HEK293 (cell line): ENCODE data around the gene OR10AD1.

ENCODE experiments used
- CTCF ChIA-PET: fragments of 350-600 bp; formaldehyde crosslinking; extraction: SDS; loops from one replicate; lab custom pipeline; 2021; ENCODE audit warnings: antibody characterized with exemption; lab: Yijun Ruan, JAX
- POLR2A ChIA-PET: fragments of 300-600 bp; formaldehyde crosslinking; extraction: SDS; loops from one replicate; lab custom pipeline; 2020; ENCODE audit warnings: antibody characterized with exemption, inconsistent platforms; lab: Yijun Ruan, JAX
- H3K27ac ChIP-seq: fragments of 200-500 bp; sonication (Bioruptor generic); 2 replicates; pipeline ENCODE4 v1.5.1; 2014; ENCODE audit warnings: low read depth, low read length, control low read depth, inconsistent platforms; ENCODE audit errors: extremely low read depth
- H3K36me3 ChIP-seq, 2 experiments: fragments of 200-500 bp in 1 of 2; sonication (Bioruptor generic) in 1 of 2; 1 replicate in 1 of 2; 2 replicates in 1 of 2; pipeline ENCODE4 v1.5.1; 2014 to 2017; ENCODE audit warnings: inconsistent platforms in 2 of 2, low read length in 2 of 2; ENCODE audit not compliant: control insufficient read depth in 2 of 2, insufficient read depth in 1 of 2
- H3K4me1 ChIP-seq: fragments of 200-500 bp; sonication (Bioruptor generic); 2 replicates; pipeline ENCODE4 v1.5.1; 2014; ENCODE audit warnings: mild to moderate bottlenecking, low read length, inconsistent platforms; ENCODE audit not compliant: control insufficient read depth, insufficient read depth
- H3K4me3 ChIP-seq: 2 replicates; pipeline ENCODE4 v1.5.1; 2011; ENCODE audit warnings: low read depth, mild to moderate bottlenecking, control low read depth, low read length, moderate library complexity
- H3K9me3 ChIP-seq: fragments of 200-500 bp; sonication (Bioruptor generic); 2 replicates; pipeline ENCODE4 v1.5.1; 2014; ENCODE audit warnings: low read depth, low read length, inconsistent platforms; ENCODE audit not compliant: control insufficient read depth, insufficient read depth
- PRDM1 ChIP-seq: fragments of 450-650 bp; formaldehyde crosslinking; IDR thresholded peaks from 2 replicates; pipeline ENCODE4; 2016; ENCODE audit warnings: missing biosample characterization, missing genetic modification characterization
- SP3 ChIP-seq: fragments of 450-650 bp; formaldehyde crosslinking; IDR thresholded peaks from 2 replicates; pipeline ENCODE4 v1.5.1; 2016; ENCODE audit warnings: missing biosample characterization, missing genetic modification characterization
- SP7 ChIP-seq: fragments of 450-650 bp; formaldehyde crosslinking; IDR thresholded peaks from 2 replicates; pipeline ENCODE4 v1.5.1; 2016; ENCODE audit warnings: missing biosample characterization, missing genetic modification characterization
- TCF7L2 ChIP-seq: IDR thresholded peaks from 2 replicates; pipeline ENCODE4 v1.6.1; 2011; ENCODE audit warnings: low read depth, mild to moderate bottlenecking, inconsistent platforms, low read length, moderate library complexity, borderline replicate concordance
- TRIM28 ChIP-seq: IDR thresholded peaks from 2 replicates; pipeline ENCODE4 v1.6.1; 2011; ENCODE audit warnings: low read length, control low read depth, borderline replicate concordance
- YY1 ChIP-seq: fragments of 450-650 bp; formaldehyde crosslinking; IDR thresholded peaks from 2 replicates; pipeline ENCODE4 v1.5.1; 2018; ENCODE audit warnings: missing biosample characterization, missing genetic modification characterization
- YY2 ChIP-seq: fragments of 450-650 bp; formaldehyde crosslinking; IDR thresholded peaks from 2 replicates; pipeline ENCODE4 v1.5.1; 2016; ENCODE audit warnings: missing biosample characterization, missing genetic modification characterization
- ZBTB17 ChIP-seq: fragments of 450-650 bp; formaldehyde crosslinking; IDR thresholded peaks from 2 replicates; pipeline ENCODE4 v1.5.1; 2016; ENCODE audit warnings: missing biosample characterization, missing genetic modification characterization
- ZBTB20 ChIP-seq: fragments of 450-650 bp; formaldehyde crosslinking; IDR thresholded peaks from 2 replicates; pipeline ENCODE4 v1.5.1; 2016; ENCODE audit warnings: missing biosample characterization, missing genetic modification characterization
- ZNF112 ChIP-seq: fragments of 450-650 bp; formaldehyde crosslinking; IDR thresholded peaks from 2 replicates; pipeline ENCODE4 v1.5.0; 2017; ENCODE audit warnings: missing biosample characterization, missing genetic modification characterization
- ZNF132 ChIP-seq: fragments of 450-650 bp; formaldehyde crosslinking; IDR thresholded peaks from 2 replicates; pipeline ENCODE4 v1.5.1; 2017; ENCODE audit warnings: missing biosample characterization, missing genetic modification characterization, borderline replicate concordance
- ZNF146 ChIP-seq: fragments of 450-650 bp; formaldehyde crosslinking; IDR thresholded peaks from 2 replicates; pipeline ENCODE4 v1.5.1; 2016; ENCODE audit warnings: missing biosample characterization, missing genetic modification characterization
- ZNF18 ChIP-seq: fragments of 450-650 bp; formaldehyde crosslinking; IDR thresholded peaks from 2 replicates; pipeline ENCODE4 v1.5.1; 2016; ENCODE audit warnings: missing biosample characterization, missing genetic modification characterization
- ZNF248 ChIP-seq: fragments of 450-650 bp; formaldehyde crosslinking; IDR thresholded peaks from 2 replicates; pipeline ENCODE4 v1.5.1; 2017; ENCODE audit warnings: missing biosample characterization, missing genetic modification characterization
- ZNF335 ChIP-seq: fragments of 450-650 bp; formaldehyde crosslinking; conservative IDR thresholded peaks from 2 replicates; pipeline ENCODE4 v1.5.1; 2016; ENCODE audit warnings: missing biosample characterization, missing genetic modification characterization
- ZNF350 ChIP-seq: fragments of 450-650 bp; formaldehyde crosslinking; IDR thresholded peaks from 2 replicates; pipeline ENCODE4 v1.5.0; 2017; ENCODE audit warnings: missing biosample characterization, mild to moderate bottlenecking, missing genetic modification characterization
- ZNF354C ChIP-seq: fragments of 450-650 bp; formaldehyde crosslinking; IDR thresholded peaks from 2 replicates; pipeline ENCODE4 v1.5.1; 2016; ENCODE audit warnings: missing biosample characterization, missing genetic modification characterization, low read depth, borderline replicate concordance
- ZNF416 ChIP-seq: fragments of 450-650 bp; formaldehyde crosslinking; IDR thresholded peaks from 2 replicates; pipeline ENCODE4 v1.5.1; 2016; ENCODE audit warnings: missing biosample characterization, missing genetic modification characterization
- ZNF426 ChIP-seq: fragments of 450-650 bp; formaldehyde crosslinking; IDR thresholded peaks from 2 replicates; pipeline ENCODE4 v1.5.1; 2017; ENCODE audit warnings: missing biosample characterization, missing genetic modification characterization, mild to moderate bottlenecking, inconsistent platforms, moderate library complexity
- ZNF501 ChIP-seq: fragments of 450-650 bp; formaldehyde crosslinking; IDR thresholded peaks from 2 replicates; pipeline ENCODE4 v1.5.1; 2016; ENCODE audit warnings: missing biosample characterization, missing genetic modification characterization
- ZNF529 ChIP-seq: fragments of 450-650 bp; formaldehyde crosslinking; IDR thresholded peaks from 2 replicates; pipeline ENCODE4 v1.5.1; 2017; ENCODE audit warnings: missing genetic modification characterization, missing biosample characterization; ENCODE audit not compliant: insufficient replicate concordance
- ZNF610 ChIP-seq: fragments of 450-650 bp; formaldehyde crosslinking; IDR thresholded peaks from 2 replicates; pipeline ENCODE4 v1.5.1; 2016; ENCODE audit warnings: missing biosample characterization, missing genetic modification characterization, borderline replicate concordance
- ZNF654 ChIP-seq: fragments of 450-650 bp; formaldehyde crosslinking; IDR thresholded peaks from 2 replicates; pipeline ENCODE4 v1.5.1; 2016; ENCODE audit warnings: low read depth, missing biosample characterization, missing genetic modification characterization
- ZNF660 ChIP-seq: fragments of 450-650 bp; IDR thresholded peaks from 2 replicates; pipeline ENCODE4 v1.5.1; 2018; ENCODE audit warnings: missing biosample characterization, mild to moderate bottlenecking, missing genetic modification characterization
- ZNF664 ChIP-seq: fragments of 450-650 bp; formaldehyde crosslinking; IDR thresholded peaks from 2 replicates; pipeline ENCODE4 v1.5.1; 2016; ENCODE audit warnings: missing biosample characterization, missing genetic modification characterization
- ZNF707 ChIP-seq: fragments of 450-650 bp; formaldehyde crosslinking; IDR thresholded peaks from 2 replicates; pipeline ENCODE4 v1.5.1; 2016; ENCODE audit warnings: missing biosample characterization, missing genetic modification characterization
- ZNF776 ChIP-seq: fragments of 450-650 bp; formaldehyde crosslinking; IDR thresholded peaks from 2 replicates; pipeline ENCODE4 v1.5.0; 2017; ENCODE audit warnings: missing biosample characterization, missing genetic modification characterization, borderline replicate concordance
- ZNF785 ChIP-seq: fragments of 450-650 bp; formaldehyde crosslinking; IDR thresholded peaks from 2 replicates; pipeline ENCODE4 v1.5.1; 2016; ENCODE audit warnings: missing biosample characterization, missing genetic modification characterization
- TF ChIP-seq, protein P1 (sequence below): fragments of 450-650 bp; formaldehyde crosslinking; IDR thresholded peaks from 2 replicates; pipeline ENCODE4 v1.5.1; 2016; ENCODE audit warnings: missing biosample characterization, missing genetic modification characterization
- TF ChIP-seq, protein P2 (sequence below): fragments of 450-650 bp; IDR thresholded peaks from 2 replicates; pipeline ENCODE4 v1.5.1; 2018; ENCODE audit warnings: missing biosample characterization, mild to moderate bottlenecking, missing genetic modification characterization

The OR10AD1 gene

DNA sequence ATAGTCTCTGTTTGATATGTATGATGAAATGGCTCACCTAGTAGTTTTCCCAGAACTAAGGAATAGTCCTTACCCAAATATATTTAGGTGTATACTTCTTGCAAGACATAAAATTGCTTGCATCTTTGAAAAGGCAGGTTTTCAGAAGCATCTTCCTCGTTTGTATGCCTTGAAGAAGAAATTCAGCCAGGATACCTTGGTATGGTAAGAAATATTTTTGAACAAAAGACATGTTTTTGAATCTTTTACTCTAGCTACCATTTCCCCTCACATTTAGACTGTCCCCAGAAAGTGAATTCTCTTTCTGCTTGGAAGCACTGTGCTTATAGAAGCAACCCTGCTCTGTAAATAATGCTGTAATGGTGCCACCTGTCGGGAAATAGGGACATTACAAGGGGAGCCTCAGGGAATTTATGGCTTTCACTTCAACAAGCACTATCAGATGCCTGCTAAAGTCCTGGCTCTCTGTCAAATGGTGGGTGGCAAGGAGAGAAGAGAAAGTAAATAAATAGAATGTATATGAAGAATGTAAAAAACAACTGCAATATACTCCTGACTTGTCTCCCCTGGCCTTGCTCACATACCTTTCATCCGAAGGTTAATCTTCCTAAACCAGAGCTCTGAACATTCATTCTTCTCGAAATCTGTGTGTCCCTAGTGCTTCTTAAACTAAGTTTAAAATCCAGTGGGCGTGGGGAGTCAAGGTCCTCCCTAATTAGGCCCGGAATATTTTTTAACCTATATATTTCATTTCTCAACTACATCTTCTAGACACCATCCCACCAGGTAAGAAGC is 13.6 kb downstream of the OR10AD1 start (continued):
- TF ChIP-seq, protein P1, sequence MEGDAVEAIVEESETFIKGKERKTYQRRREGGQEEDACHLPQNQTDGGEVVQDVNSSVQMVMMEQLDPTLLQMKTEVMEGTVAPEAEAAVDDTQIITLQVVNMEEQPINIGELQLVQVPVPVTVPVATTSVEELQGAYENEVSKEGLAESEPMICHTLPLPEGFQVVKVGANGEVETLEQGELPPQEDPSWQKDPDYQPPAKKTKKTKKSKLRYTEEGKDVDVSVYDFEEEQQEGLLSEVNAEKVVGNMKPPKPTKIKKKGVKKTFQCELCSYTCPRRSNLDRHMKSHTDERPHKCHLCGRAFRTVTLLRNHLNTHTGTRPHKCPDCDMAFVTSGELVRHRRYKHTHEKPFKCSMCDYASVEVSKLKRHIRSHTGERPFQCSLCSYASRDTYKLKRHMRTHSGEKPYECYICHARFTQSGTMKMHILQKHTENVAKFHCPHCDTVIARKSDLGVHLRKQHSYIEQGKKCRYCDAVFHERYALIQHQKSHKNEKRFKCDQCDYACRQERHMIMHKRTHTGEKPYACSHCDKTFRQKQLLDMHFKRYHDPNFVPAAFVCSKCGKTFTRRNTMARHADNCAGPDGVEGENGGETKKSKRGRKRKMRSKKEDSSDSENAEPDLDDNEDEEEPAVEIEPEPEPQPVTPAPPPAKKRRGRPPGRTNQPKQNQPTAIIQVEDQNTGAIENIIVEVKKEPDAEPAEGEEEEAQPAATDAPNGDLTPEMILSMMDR: peak; percentile 29; the same call in 1 of the 2 replicates
- TF ChIP-seq ZNF785 (tag by site-specific recombination) (no peak), ZNF354C (tag by site-specific recombination) (no peak), ZNF529 (no peak), ZNF610 (tag by site-specific recombination) (no peak), ZNF654 (tag by site-specific recombination) (peak; percentile 71), ZNF776 (tag by site-specific recombination) (no peak), TRIM28 (no peak), ZNF707 (tag by site-specific recombination) (no peak)

- ChIA-PET CTCF (interaction anchor here (0.6 to 2.9 kb wide), 10 partner anchors 9 to 350 kb away, joined by 3 to 19 read pairs (median 6); no protein-coding TSS in a partner anchor), POLR2A (interaction anchor here (0.8 kb wide), 1 partner anchor 100 kb away, joined by 3 read pairs; no protein-coding TSS in a partner anchor)
- H3K27ac ChIP-seq: no peak overlapping the region
- no peaks in the 10 kb centered on the region for H3K36me3 ChIP-seq
- TF ChIP-seq ZNF501 (no peak), ZNF248 (tag by site-specific recombination) (no peak), YY1 (no peak)
- H3K4me3 ChIP-seq: no peak overlapping the region
- no peaks in the 10 kb centered on the region for H3K4me1 ChIP-seq
- H3K9me3 ChIP-seq: no peaks in the 10 kb centered on the region
These were observed 15.0 kb downstream of the OR10AD1 start for GRCh38 chr12:48187916-48188695.

- CTCF ChIA-PET: interaction anchor here (0.6 to 1.3 kb wide), 4 partner anchors 22 to 470 kb away, joined by 3 to 4 read pairs (median 4); no protein-coding TSS in a partner anchor
These were observed 17.7 kb downstream of the OR10AD1 start for GRCh38 chr12:48185181-48185919.

GRCh38 chr12:48184549-48184922 is 18.6 kb downstream of the OR10AD1 start:
- Histone ChIP-seq H3K4me3 (no peak overlapping the region), H3K27ac (no peak overlapping the region), H3K9me3 (no peaks in the 10 kb centered on the region), H3K36me3 (no peaks in the 10 kb centered on the region), H3K4me1 (no peaks in the 10 kb centered on the region)
- CTCF ChIA-PET: interaction anchor here (1.1 kb wide), 1 partner anchor 469 kb away, joined by 4 read pairs; no protein-coding TSS in a partner anchor
- POLR2A ChIA-PET: no interaction called here
- TF ChIP-seq TCF7L2 (no peak), ZNF350 (tag by site-specific recombination) (no peak), ZNF112 (no peak), ZNF18 (tag by site-specific recombination) (no peak), SP7 (tag by site-specific recombination) (no peak), YY2 (tag by site-specific recombination) (no peak), ZNF664 (tag by site-specific recombination) (no peak)
- TF ChIP-seq, protein P2, sequence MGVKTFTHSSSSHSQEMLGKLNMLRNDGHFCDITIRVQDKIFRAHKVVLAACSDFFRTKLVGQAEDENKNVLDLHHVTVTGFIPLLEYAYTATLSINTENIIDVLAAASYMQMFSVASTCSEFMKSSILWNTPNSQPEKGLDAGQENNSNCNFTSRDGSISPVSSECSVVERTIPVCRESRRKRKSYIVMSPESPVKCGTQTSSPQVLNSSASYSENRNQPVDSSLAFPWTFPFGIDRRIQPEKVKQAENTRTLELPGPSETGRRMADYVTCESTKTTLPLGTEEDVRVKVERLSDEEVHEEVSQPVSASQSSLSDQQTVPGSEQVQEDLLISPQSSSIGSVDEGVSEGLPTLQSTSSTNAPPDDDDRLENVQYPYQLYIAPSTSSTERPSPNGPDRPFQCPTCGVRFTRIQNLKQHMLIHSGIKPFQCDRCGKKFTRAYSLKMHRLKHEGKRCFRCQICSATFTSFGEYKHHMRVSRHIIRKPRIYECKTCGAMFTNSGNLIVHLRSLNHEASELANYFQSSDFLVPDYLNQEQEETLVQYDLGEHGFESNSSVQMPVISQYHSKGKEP (tag by site-specific recombination): no peak

More at GRCh38 chr12:48185181-48185919, 17.7 kb downstream of the OR10AD1 start:
- POLR2A ChIA-PET: no interaction called here
- H3K4me3 ChIP-seq: no peak overlapping the region
- H3K9me3 ChIP-seq: no peaks in the 10 kb centered on the region
- peak; percentile 36; the same call in 1 of the 2 replicates for TF ChIP-seq ZNF335 (tag by site-specific recombination)
- TF ChIP-seq ZBTB20 (tag by site-specific recombination): peak; percentile 89
- 0 out of 2 replicates have a peak, but pooled peaks have one; percentile 23 for TF ChIP-seq ZBTB17 (tag by site-specific recombination)
- no peak for TF ChIP-seq ZNF660 (tag by site-specific recombination)
- TF ChIP-seq ZNF416: no peak
- no peak for TF ChIP-seq ZNF132 (tag by site-specific recombination)
- TF ChIP-seq SP3 (tag by site-specific recombination): no peak
- TF ChIP-seq ZNF426: no peak
- TF ChIP-seq ZNF146: no peak
- no peak for TF ChIP-seq PRDM1 (tag by site-specific recombination)
- no peak overlapping the region for H3K27ac ChIP-seq
- H3K4me1 ChIP-seq: no peaks in the 10 kb centered on the region
- no peaks in the 10 kb centered on the region for H3K36me3 ChIP-seq
